HCT116 (cell line): ENCODE data around the gene CEACAM6.
A peak's percentile ranks its signal among the peaks of the same experiment; 100 is the strongest.

ENCODE experiments used
- EZH2 ChIP-seq: fragments of 200-600 bp; sonication (generic); IDR thresholded peaks from 2 replicates; pipeline ENCODE4 v1.6.1; 2017; ENCODE audit warnings: antibody characterized with exemption, mixed run types
- EZH2phosphoT487 ChIP-seq: fragments of 200-600 bp; IDR thresholded peaks from 2 replicates; pipeline ENCODE4 v1.6.1; 2018; ENCODE audit warnings: antibody characterized with exemption, borderline replicate concordance
- POLR2A ChIP-seq: IDR thresholded peaks from 2 replicates; pipeline ENCODE4 v1.7.0; 2011; ENCODE audit warnings: borderline replicate concordance; ENCODE audit not compliant: insufficient read depth, insufficient read length; ENCODE audit errors: extremely low read depth
- SP1 ChIP-seq: IDR thresholded peaks from 2 replicates; pipeline ENCODE4 v1.6.1; 2012; ENCODE audit warnings: low read depth
- TF ChIP-seq, protein P1 (sequence below), 3 experiments: fragments of 200-600 bp in 1 of 3; sonication (generic) in 1 of 3; IDR thresholded peaks in 2 of 3; conservative IDR thresholded peaks in 1 of 3; 2 replicates each; pipeline ENCODE4 v1.5.1; 2012 to 2017; ENCODE audit warnings: low read depth in 2 of 3, low read length in 2 of 3, antibody characterized with exemption in 1 of 3, borderline replicate concordance in 1 of 3, control low read depth in 1 of 3, mild to moderate bottlenecking in 1 of 3, mixed read lengths in 1 of 3, mixed run types in 1 of 3, moderate library complexity in 1 of 3; ENCODE audit not compliant: insufficient read depth in 1 of 3
- TF ChIP-seq, protein P2 (sequence below): IDR thresholded peaks from 2 replicates; pipeline ENCODE4 v1.6.1; 2012
- TF ChIP-seq, protein P3 (sequence below): IDR thresholded peaks from 2 replicates; pipeline ENCODE4 v1.6.1; 2012
- TF ChIP-seq, protein P4 (sequence below): IDR thresholded peaks from 2 replicates; pipeline ENCODE4 v1.6.1; 2012; ENCODE audit warnings: low read depth

DNA sequence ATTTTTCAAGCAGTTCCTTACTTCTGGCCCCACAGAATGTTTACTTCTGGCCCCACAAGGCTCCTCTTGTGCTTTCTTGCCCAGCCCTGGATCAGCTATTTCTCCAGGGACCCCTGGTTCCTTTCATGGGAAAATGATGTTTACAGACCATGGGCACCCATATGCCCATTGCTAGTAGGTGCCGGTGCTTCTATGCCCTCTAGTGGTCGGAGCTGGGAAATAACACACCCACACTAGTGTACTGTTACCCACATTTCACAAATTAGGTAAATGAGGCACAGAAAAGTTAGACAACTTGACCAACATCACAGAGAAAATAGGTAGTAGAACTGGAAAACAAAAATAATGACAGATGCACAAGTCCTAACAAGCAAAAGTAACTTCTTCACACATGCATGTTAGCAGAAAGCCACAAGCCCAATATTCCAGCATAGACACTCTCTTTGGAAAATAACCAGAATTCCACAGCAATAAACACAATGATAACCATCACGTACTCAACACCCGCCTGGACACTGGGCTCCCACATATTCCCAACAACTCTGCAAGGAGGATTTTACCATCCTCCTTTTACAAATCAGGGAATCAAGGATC is 1.3 kb upstream of the CEACAM6 start:
- TF ChIP-seq, protein P1, sequence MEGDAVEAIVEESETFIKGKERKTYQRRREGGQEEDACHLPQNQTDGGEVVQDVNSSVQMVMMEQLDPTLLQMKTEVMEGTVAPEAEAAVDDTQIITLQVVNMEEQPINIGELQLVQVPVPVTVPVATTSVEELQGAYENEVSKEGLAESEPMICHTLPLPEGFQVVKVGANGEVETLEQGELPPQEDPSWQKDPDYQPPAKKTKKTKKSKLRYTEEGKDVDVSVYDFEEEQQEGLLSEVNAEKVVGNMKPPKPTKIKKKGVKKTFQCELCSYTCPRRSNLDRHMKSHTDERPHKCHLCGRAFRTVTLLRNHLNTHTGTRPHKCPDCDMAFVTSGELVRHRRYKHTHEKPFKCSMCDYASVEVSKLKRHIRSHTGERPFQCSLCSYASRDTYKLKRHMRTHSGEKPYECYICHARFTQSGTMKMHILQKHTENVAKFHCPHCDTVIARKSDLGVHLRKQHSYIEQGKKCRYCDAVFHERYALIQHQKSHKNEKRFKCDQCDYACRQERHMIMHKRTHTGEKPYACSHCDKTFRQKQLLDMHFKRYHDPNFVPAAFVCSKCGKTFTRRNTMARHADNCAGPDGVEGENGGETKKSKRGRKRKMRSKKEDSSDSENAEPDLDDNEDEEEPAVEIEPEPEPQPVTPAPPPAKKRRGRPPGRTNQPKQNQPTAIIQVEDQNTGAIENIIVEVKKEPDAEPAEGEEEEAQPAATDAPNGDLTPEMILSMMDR (IDR thresholded peaks at IDR 0.05 in 2 of 3, conservative IDR thresholded peaks at IDR 0.05 in 1 of 3; ENCODE audit: borderline replicate concordance in 1 of 3, insufficient read depth in 1 of 3, low read depth in 2 of 3, low read length in 2 of 3), result peak; percentile 50 to 86 (median 85)
- TF ChIP-seq, protein P2, sequence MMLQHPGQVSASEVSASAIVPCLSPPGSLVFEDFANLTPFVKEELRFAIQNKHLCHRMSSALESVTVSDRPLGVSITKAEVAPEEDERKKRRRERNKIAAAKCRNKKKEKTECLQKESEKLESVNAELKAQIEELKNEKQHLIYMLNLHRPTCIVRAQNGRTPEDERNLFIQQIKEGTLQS, result no peak
- TF ChIP-seq POLR2A (no peak), EZH2phosphoT487 (no peak), EZH2 (no peak), SP1 (no peak)
- TF ChIP-seq, protein P3, sequence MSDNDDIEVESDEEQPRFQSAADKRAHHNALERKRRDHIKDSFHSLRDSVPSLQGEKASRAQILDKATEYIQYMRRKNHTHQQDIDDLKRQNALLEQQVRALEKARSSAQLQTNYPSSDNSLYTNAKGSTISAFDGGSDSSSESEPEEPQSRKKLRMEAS, result no peak
- TF ChIP-seq, protein P4, sequence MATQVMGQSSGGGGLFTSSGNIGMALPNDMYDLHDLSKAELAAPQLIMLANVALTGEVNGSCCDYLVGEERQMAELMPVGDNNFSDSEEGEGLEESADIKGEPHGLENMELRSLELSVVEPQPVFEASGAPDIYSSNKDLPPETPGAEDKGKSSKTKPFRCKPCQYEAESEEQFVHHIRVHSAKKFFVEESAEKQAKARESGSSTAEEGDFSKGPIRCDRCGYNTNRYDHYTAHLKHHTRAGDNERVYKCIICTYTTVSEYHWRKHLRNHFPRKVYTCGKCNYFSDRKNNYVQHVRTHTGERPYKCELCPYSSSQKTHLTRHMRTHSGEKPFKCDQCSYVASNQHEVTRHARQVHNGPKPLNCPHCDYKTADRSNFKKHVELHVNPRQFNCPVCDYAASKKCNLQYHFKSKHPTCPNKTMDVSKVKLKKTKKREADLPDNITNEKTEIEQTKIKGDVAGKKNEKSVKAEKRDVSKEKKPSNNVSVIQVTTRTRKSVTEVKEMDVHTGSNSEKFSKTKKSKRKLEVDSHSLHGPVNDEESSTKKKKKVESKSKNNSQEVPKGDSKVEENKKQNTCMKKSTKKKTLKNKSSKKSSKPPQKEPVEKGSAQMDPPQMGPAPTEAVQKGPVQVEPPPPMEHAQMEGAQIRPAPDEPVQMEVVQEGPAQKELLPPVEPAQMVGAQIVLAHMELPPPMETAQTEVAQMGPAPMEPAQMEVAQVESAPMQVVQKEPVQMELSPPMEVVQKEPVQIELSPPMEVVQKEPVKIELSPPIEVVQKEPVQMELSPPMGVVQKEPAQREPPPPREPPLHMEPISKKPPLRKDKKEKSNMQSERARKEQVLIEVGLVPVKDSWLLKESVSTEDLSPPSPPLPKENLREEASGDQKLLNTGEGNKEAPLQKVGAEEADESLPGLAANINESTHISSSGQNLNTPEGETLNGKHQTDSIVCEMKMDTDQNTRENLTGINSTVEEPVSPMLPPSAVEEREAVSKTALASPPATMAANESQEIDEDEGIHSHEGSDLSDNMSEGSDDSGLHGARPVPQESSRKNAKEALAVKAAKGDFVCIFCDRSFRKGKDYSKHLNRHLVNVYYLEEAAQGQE, result no peak
